ENCODE data around the gene IL4. TPM values are rescaled to one million over a fixed set of nuclear protein-coding genes. Genes with fewer than 3 reads are reported as not detected.

Gene IL4
- total RNA-seq, 3 donors from 2014 or later: 17.9 to 45.9 (median 18.5) TPM

GRCh38 chr5:132663771-132664695 is 9.8 kb upstream of the IL4 start:
- Mint-ChIP-seq H3K9me3 (no peaks in the 10 kb centered on the region), H3K27me3 (ENCODE audit: low read depth) (peaks cover 2% of the 10 kb centered on the region), H3K4me3 (peak overlapping the region; percentile 29), H3K36me3 (ENCODE audit: insufficient read depth) (no peaks in the 10 kb centered on the region), H3K4me1 (ENCODE audit: low read depth) (peaks cover 22% of the 10 kb centered on the region)
- DNase-seq: no peak
- ATAC-seq: peak; percentile 8 to 18

- H3K36me3 Mint-ChIP-seq (ENCODE audit: insufficient read depth): no peaks in the 10 kb centered on the region
- H3K27me3 Mint-ChIP-seq (ENCODE audit: low read depth): peaks cover 2% of the 10 kb centered on the region
- ATAC-seq (no peak), DNase-seq (no peak)
- H3K9me3 Mint-ChIP-seq: no peaks in the 10 kb centered on the region
- peaks cover 22% of the 10 kb centered on the region for H3K4me1 Mint-ChIP-seq (ENCODE audit: low read depth)
- H3K4me3 Mint-ChIP-seq: no peak overlapping the region
Observed at GRCh38 chr5:132664696-132665209, 9.0 kb upstream of the IL4 start.

GRCh38 chr5:132665574-132666080 is 8.2 kb upstream of the IL4 start:
- no peaks in the 10 kb centered on the region for H3K36me3 Mint-ChIP-seq (ENCODE audit: insufficient read depth)
- no peaks in the 10 kb centered on the region for H3K9me3 Mint-ChIP-seq
- ATAC-seq: no peak
- no peak overlapping the region for H3K4me3 Mint-ChIP-seq
- peaks cover 2% of the 10 kb centered on the region for H3K27me3 Mint-ChIP-seq (ENCODE audit: low read depth)
- DNase-seq: no peak
- peaks cover 22% of the 10 kb centered on the region for H3K4me1 Mint-ChIP-seq (ENCODE audit: low read depth)

- DNase-seq (no peak), ATAC-seq (no peak)
- Mint-ChIP-seq H3K36me3 (ENCODE audit: insufficient read depth) (no peaks in the 10 kb centered on the region), H3K9me3 (no peaks in the 10 kb centered on the region), H3K4me1 (ENCODE audit: low read depth) (peaks cover 19% of the 10 kb centered on the region), H3K4me3 (no peak overlapping the region), H3K27me3 (ENCODE audit: low read depth) (no peaks in the 10 kb centered on the region)
Observed at GRCh38 chr5:132666310-132667123, 7.3 kb upstream of the IL4 start.

GRCh38 chr5:132667309-132667708 is 6.5 kb upstream of the IL4 start:
- no peak for DNase-seq
- no peaks in the 10 kb centered on the region for H3K36me3 Mint-ChIP-seq (ENCODE audit: insufficient read depth)
- no peak overlapping the region for H3K4me3 Mint-ChIP-seq
- no peaks in the 10 kb centered on the region for H3K27me3 Mint-ChIP-seq (ENCODE audit: low read depth)
- H3K9me3 Mint-ChIP-seq: no peaks in the 10 kb centered on the region
- no peak for ATAC-seq
- peaks cover 19% of the 10 kb centered on the region for H3K4me1 Mint-ChIP-seq (ENCODE audit: low read depth)

GRCh38 chr5:132667761-132668705 is 5.8 kb upstream of the IL4 start:
- no peak for DNase-seq

GRCh38 chr5:132668706-132669454 is 4.9 kb upstream of the IL4 start:
- ATAC-seq (no peak), DNase-seq (no peak)
- Mint-ChIP-seq H3K36me3 (ENCODE audit: insufficient read depth) (no peaks in the 10 kb centered on the region), H3K4me3 (no peak overlapping the region), H3K4me1 (ENCODE audit: low read depth) (peaks cover 7% of the 10 kb centered on the region), H3K9me3 (no peaks in the 10 kb centered on the region), H3K27me3 (ENCODE audit: low read depth) (no peaks in the 10 kb centered on the region)

More at GRCh38 chr5:132667761-132668705, 5.8 kb upstream of the IL4 start:
- Mint-ChIP-seq H3K4me3 (no peak overlapping the region), H3K27me3 (ENCODE audit: low read depth) (no peaks in the 10 kb centered on the region), H3K9me3 (no peaks in the 10 kb centered on the region), H3K36me3 (ENCODE audit: insufficient read depth) (no peaks in the 10 kb centered on the region), H3K4me1 (ENCODE audit: low read depth) (peaks cover 14% of the 10 kb centered on the region)
- no peak for ATAC-seq

- Mint-ChIP-seq H3K27me3 (ENCODE audit: low read depth) (no peaks in the 10 kb centered on the region), H3K4me1 (ENCODE audit: low read depth) (peaks cover 5% of the 10 kb centered on the region), H3K4me3 (no peak overlapping the region), H3K36me3 (ENCODE audit: insufficient read depth) (no peaks in the 10 kb centered on the region), H3K9me3 (no peaks in the 10 kb centered on the region)
- no peak for ATAC-seq
- DNase-seq: no peak
Observed at GRCh38 chr5:132669455-132669820, 4.4 kb upstream of the IL4 start.

GRCh38 chr5:132669966-132670882 is 3.6 kb upstream of the IL4 start:
- ATAC-seq: no peak

GRCh38 chr5:132671000-132671399 is 2.8 kb upstream of the IL4 start:
- DNase-seq (no peak), ATAC-seq (no peak)
- no peaks in the 10 kb centered on the region for H3K36me3 Mint-ChIP-seq (ENCODE audit: insufficient read depth)
- peaks cover 9% of the 10 kb centered on the region for H3K4me1 Mint-ChIP-seq (ENCODE audit: low read depth)
- no peaks in the 10 kb centered on the region for H3K27me3 Mint-ChIP-seq (ENCODE audit: low read depth)
- H3K4me3 Mint-ChIP-seq: no peak overlapping the region
- no peaks in the 10 kb centered on the region for H3K9me3 Mint-ChIP-seq

More at GRCh38 chr5:132669966-132670882, 3.6 kb upstream of the IL4 start:
- DNase-seq: no peak
- H3K4me1 Mint-ChIP-seq (ENCODE audit: low read depth): peaks cover 8% of the 10 kb centered on the region
- no peaks in the 10 kb centered on the region for H3K27me3 Mint-ChIP-seq (ENCODE audit: low read depth)
- H3K9me3 Mint-ChIP-seq: no peaks in the 10 kb centered on the region
- H3K4me3 Mint-ChIP-seq: no peak overlapping the region
- no peaks in the 10 kb centered on the region for H3K36me3 Mint-ChIP-seq (ENCODE audit: insufficient read depth)

- no peak for ATAC-seq
- H3K4me1 Mint-ChIP-seq (ENCODE audit: low read depth): peaks cover 11% of the 10 kb centered on the region
Observed at GRCh38 chr5:132673488-132673887, 301 bp upstream of the IL4 start.

More at GRCh38 chr5:132673488-132673887, 301 bp upstream of the IL4 start:
- Mint-ChIP-seq H3K9me3 (no peaks in the 10 kb centered on the region), H3K27me3 (ENCODE audit: low read depth) (peaks cover 2% of the 10 kb centered on the region), H3K4me3 (no peak overlapping the region), H3K36me3 (ENCODE audit: insufficient read depth) (no peaks in the 10 kb centered on the region)
- no peak for DNase-seq

Data from activated T-cell treated with anti-CD3 and anti-CD28 coated beads, Interleukin-2, amount 50 U/mL, for 4 hours (primary cell).